GM12872 (cell line): ENCODE data around the gene ZNF35.

ENCODE experiments used
- TF ChIP-seq, protein P1 (sequence below): IDR thresholded peaks from 3 replicates; pipeline ENCODE4 v1.5.1; 2011; ENCODE audit warnings: low read depth, mild to moderate bottlenecking, low read length, moderate library complexity; ENCODE audit not compliant: insufficient read depth

The ZNF35 gene

DNA sequence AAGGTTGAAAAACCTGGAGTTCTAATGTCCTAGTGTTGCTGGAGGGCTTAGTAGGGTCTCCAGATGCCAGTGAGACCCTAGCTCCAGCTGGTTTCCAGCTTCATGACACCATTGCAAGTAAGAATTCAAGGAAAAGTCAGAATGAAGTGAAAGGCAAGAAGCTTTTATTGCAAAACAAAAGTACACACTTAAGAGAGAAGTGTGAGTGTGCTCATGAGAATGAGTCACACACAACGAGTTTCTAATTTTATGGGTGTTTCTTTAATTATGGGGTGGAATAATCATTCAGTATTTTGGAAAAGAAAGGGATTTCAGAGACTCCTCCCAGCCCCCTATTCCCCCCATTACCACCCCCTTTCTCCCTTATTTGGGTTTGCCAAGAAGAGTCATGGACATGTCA, 39.4 kb downstream of the ZNF35 start:
- TF ChIP-seq, protein P1, sequence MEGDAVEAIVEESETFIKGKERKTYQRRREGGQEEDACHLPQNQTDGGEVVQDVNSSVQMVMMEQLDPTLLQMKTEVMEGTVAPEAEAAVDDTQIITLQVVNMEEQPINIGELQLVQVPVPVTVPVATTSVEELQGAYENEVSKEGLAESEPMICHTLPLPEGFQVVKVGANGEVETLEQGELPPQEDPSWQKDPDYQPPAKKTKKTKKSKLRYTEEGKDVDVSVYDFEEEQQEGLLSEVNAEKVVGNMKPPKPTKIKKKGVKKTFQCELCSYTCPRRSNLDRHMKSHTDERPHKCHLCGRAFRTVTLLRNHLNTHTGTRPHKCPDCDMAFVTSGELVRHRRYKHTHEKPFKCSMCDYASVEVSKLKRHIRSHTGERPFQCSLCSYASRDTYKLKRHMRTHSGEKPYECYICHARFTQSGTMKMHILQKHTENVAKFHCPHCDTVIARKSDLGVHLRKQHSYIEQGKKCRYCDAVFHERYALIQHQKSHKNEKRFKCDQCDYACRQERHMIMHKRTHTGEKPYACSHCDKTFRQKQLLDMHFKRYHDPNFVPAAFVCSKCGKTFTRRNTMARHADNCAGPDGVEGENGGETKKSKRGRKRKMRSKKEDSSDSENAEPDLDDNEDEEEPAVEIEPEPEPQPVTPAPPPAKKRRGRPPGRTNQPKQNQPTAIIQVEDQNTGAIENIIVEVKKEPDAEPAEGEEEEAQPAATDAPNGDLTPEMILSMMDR: no peak
